ENCODE results near the gene FOXD4L5.
"Not testable (repeated sequence)": the region's sequence is repeated elsewhere in the genome, so short reads cannot be mapped to it uniquely, and the experiment has no call there.

FOXD4L5 gene

GRCh38 chr9:65285109-65285508 lies at the start of gene FOXD4L5:
Gene FOXD4L5, minus strand, starts transcription at chr9:65285209. Its CDS starts 832 bp downstream, at chr9:65284377.
- DNase-seq: not testable (repeated sequence)

GRCh38 chr9:65283943-65284342 lies 1.1 kb downstream of the FOXD4L5 start:
- DNase-seq: not testable (repeated sequence)

- DNase-seq: not testable (repeated sequence)
Measured at GRCh38 chr9:65282976-65283375, 2.0 kb downstream of the FOXD4L5 start.
